Measurements from ENCODE around the gene RBM39. TPM values are rescaled to one million over a fixed set of nuclear protein-coding genes. Genes with fewer than 3 reads are reported as not detected.
"Not testable (repeated sequence)": the region's sequence is repeated elsewhere in the genome, so short reads cannot be mapped to it uniquely, and the experiment has no call there.

Gene RBM39
- total and polyA plus RNA-seq, 11 donors: 72.6 to 165 (median 112) TPM

GRCh38 chr20:35708502-35708901 is 33.6 kb downstream of the RBM39 start:
- TF ChIP-seq CTCF (IDR thresholded peaks at IDR 0.05) (no peak), POLR2A (IDR thresholded peaks at IDR 0.05) (no peak)
- Histone ChIP-seq H3K27ac (no peak overlapping the region), H3K4me1 (peaks cover 0 to 39% (median 30%) of the 10 kb centered on the region in 12 donors), H3K4me3 (no peak overlapping the region), H3K9me3 (no peaks in the 10 kb centered on the region), H3K36me3 (peaks cover 0 to 100% (median 100%) of the 10 kb centered on the region in 9 donors), H3K27me3 (no peaks in the 10 kb centered on the region)
- intact Hi-C loops (cut with DNase I): loop anchor here in 2 of 10 donors (2.0 to 10.0 kb wide), 2 partner anchors 26 to 176 kb away; no protein-coding TSS in a partner anchor
- no peak for DNase-seq
- 19 to 39% (median 21%) methylated on average over 1 of the region's 1 CpG for WGBS, 4 donors
- no peak for ATAC-seq

- WGBS, 4 donors: 88 to 92% (median 90%) methylated on average over 17 of the region's 17 CpGs
- H3K27ac ChIP-seq, DNase-seq, H3K9me3 ChIP-seq, H3K27me3 ChIP-seq, ATAC-seq, H3K4me3 ChIP-seq: not testable (repeated sequence)
- H3K4me1 ChIP-seq: peaks cover 0 to 38% (median 28%) of the 10 kb centered on the region in 12 donors
- intact Hi-C loops (cut with DNase I): loop anchor here in 1 of 10 donors (10.0 kb wide), 1 partner anchor 178 kb away; no protein-coding TSS in a partner anchor
- H3K36me3 ChIP-seq: peaks cover 0 to 100% (median 100%) of the 10 kb centered on the region in 9 donors
Observed at GRCh38 chr20:35706591-35707529, 35.2 kb downstream of the RBM39 start.

GRCh38 chr20:35705894-35706293 is 36.2 kb downstream of the RBM39 start:
- Histone ChIP-seq H3K36me3 (peaks cover 0 to 100% (median 99%) of the 10 kb centered on the region in 9 donors), H3K4me1 (peaks cover 0 to 32% (median 19%) of the 10 kb centered on the region in 12 donors)
- not testable (repeated sequence) for H3K27ac ChIP-seq, H3K4me3 ChIP-seq, H3K27me3 ChIP-seq, ATAC-seq, DNase-seq, H3K9me3 ChIP-seq
- WGBS, 4 donors: 82 to 90% (median 89%) methylated on average over 11 of the region's 11 CpGs
- intact Hi-C loops (cut with DNase I): loop anchor here in 1 of 10 donors (10.0 kb wide), 1 partner anchor 179 kb away; no protein-coding TSS in a partner anchor

- intact Hi-C loops (cut with DNase I): loop anchor here in 1 of 10 donors (5.0 to 10.0 kb wide), 2 partner anchors 33 to 180 kb away; no protein-coding TSS in a partner anchor
- H3K36me3 ChIP-seq: peaks cover 0 to 94% (median 90%) of the 10 kb centered on the region in 9 donors
- TF ChIP-seq POLR2A (IDR thresholded peaks at IDR 0.05) (no peak), CTCF (IDR thresholded peaks at IDR 0.05) (no peak)
- H3K27ac ChIP-seq: no peak overlapping the region
- H3K27me3 ChIP-seq: no peaks in the 10 kb centered on the region
- ATAC-seq (no peak), DNase-seq (no peak)
- 85 to 89% (median 88%) methylated on average over 5 of the region's 5 CpGs for WGBS, 4 donors
- peaks cover 0 to 31% (median 16%) of the 10 kb centered on the region in 12 donors for H3K4me1 ChIP-seq
- H3K9me3 ChIP-seq: no peaks in the 10 kb centered on the region
- H3K4me3 ChIP-seq: no peak overlapping the region
Observed at GRCh38 chr20:35704514-35705261, 37.4 kb downstream of the RBM39 start.
